ENCODE results near the gene TMC2. TPM values are rescaled to one million over a fixed set of nuclear protein-coding genes. Genes with fewer than 3 reads are reported as not detected.

Gene TMC2
- polyA plus RNA-seq, 1 of the 3 experiments (the other 2 are of a cell fraction): not detected

- Histone ChIP-seq H3K4me2 (no peak overlapping the region), H3K27me3 (ENCODE audit: insufficient read depth) (no peaks in the 10 kb centered on the region), H3K79me2 (ENCODE audit: insufficient read depth) (peaks cover 44% of the 10 kb centered on the region), H3K4me1 (ENCODE audit: control insufficient read depth in 1 of 2, insufficient read depth in 2 of 2, low read depth in 1 of 2, low read length in 1 of 2) (peaks cover 6 to 16% of the 10 kb centered on the region in 2 experiments; a peak in 2 of 4 replicates), H2AFZ (ENCODE audit: low read depth) (no peak overlapping the region), H3K9ac (no peak overlapping the region), H3K27ac (ENCODE audit: low read depth in 2 of 2, low read length in 1 of 2) (no peak overlapping the region), H3F3A (replicated peaks; ENCODE audit: insufficient read depth) (peaks cover 44% of the 10 kb centered on the region), H3K36me3 (replicated peaks in 1 of 2; ENCODE audit: control insufficient read depth in 1 of 2, insufficient read depth in 2 of 2, low read length in 1 of 2) (peaks cover 55 to 78% of the 10 kb centered on the region in 2 experiments), H3K9me2 (no peaks in the 10 kb centered on the region), H3K9me3 (no peaks in the 10 kb centered on the region), H4K20me1 (ENCODE audit: insufficient read depth) (peaks cover 37% of the 10 kb centered on the region), H3K4me3 (ENCODE audit: low read depth in 2 of 2, low read length in 1 of 2) (no peak overlapping the region)
- WGBS (ENCODE audit: low lambda C conversion rate): 89% methylated on average over 13 of the region's 13 CpGs
- DNase-seq: no peak
- ChIA-PET POLR2A (no interaction called here), CTCF (no interaction called here)
- no peak for TF ChIP-seq RCOR1 (IDR thresholded peaks at IDR 0.05; ENCODE audit: low read length)
- peak; percentile 18; the same call in 1 of the 2 replicates for TF ChIP-seq SIN3A (IDR thresholded peaks at IDR 0.05; ENCODE audit: borderline replicate concordance, low read depth, low read length)
- no peak for TF ChIP-seq GABPA (IDR thresholded peaks at IDR 0.05; ENCODE audit: low read depth)
- peak; percentile 56; the same call in 1 of the 2 replicates for TF ChIP-seq POLR2AphosphoS5 (IDR thresholded peaks at IDR 0.05; ENCODE audit: low read depth, low read length)
- 0 out of 2 replicates have a peak, but pooled peaks have one; percentile 13 for TF ChIP-seq PBX3 (IDR thresholded peaks at IDR 0.05)
- TF ChIP-seq, protein P1, sequence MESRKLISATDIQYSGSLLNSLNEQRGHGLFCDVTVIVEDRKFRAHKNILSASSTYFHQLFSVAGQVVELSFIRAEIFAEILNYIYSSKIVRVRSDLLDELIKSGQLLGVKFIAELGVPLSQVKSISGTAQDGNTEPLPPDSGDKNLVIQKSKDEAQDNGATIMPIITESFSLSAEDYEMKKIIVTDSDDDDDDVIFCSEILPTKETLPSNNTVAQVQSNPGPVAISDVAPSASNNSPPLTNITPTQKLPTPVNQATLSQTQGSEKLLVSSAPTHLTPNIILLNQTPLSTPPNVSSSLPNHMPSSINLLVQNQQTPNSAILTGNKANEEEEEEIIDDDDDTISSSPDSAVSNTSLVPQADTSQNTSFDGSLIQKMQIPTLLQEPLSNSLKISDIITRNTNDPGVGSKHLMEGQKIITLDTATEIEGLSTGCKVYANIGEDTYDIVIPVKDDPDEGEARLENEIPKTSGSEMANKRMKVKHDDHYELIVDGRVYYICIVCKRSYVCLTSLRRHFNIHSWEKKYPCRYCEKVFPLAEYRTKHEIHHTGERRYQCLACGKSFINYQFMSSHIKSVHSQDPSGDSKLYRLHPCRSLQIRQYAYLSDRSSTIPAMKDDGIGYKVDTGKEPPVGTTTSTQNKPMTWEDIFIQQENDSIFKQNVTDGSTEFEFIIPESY (IDR thresholded peaks at IDR 0.05; ENCODE audit: borderline replicate concordance, low read depth): no peak
- 0 out of 2 replicates have a peak, but pooled peaks have one; percentile 4 for TF ChIP-seq JUND (IDR thresholded peaks at IDR 0.05)
- no peak for TF ChIP-seq NFIC (IDR thresholded peaks at IDR 0.05; ENCODE audit: borderline replicate concordance)
- TF ChIP-seq FOXJ3 (CRISPR knock-in tag; IDR thresholded peaks at IDR 0.05): no peak
These were observed 122.3 kb downstream of the TMC2 start for GRCh38 chr20:2658414-2659354.

GRCh38 chr20:2659547-2659946 lies 123.2 kb downstream of the TMC2 start:
- Histone ChIP-seq H3K9ac (no peak overlapping the region), H3K4me1 (ENCODE audit: control insufficient read depth in 1 of 2, insufficient read depth in 2 of 2, low read depth in 1 of 2, low read length in 1 of 2) (peaks cover 0 to 10% of the 10 kb centered on the region in 2 experiments; a peak in 2 of 4 replicates), H3K9me2 (no peaks in the 10 kb centered on the region), H3K27ac (ENCODE audit: low read depth in 2 of 2, low read length in 1 of 2) (no peak overlapping the region), H3K9me3 (no peaks in the 10 kb centered on the region), H3K4me3 (ENCODE audit: low read depth in 2 of 2, low read length in 1 of 2) (no peak overlapping the region), H3K4me2 (no peak overlapping the region), H4K20me1 (ENCODE audit: insufficient read depth) (peaks cover 29% of the 10 kb centered on the region), H3K79me2 (ENCODE audit: insufficient read depth) (peaks cover 38% of the 10 kb centered on the region), H3F3A (replicated peaks; ENCODE audit: insufficient read depth) (peaks cover 45% of the 10 kb centered on the region), H3K36me3 (replicated peaks in 1 of 2; ENCODE audit: control insufficient read depth in 1 of 2, insufficient read depth in 2 of 2, low read length in 1 of 2) (peaks cover 48 to 72% of the 10 kb centered on the region in 2 experiments), H2AFZ (ENCODE audit: low read depth) (no peak overlapping the region), H3K27me3 (ENCODE audit: insufficient read depth) (no peaks in the 10 kb centered on the region)
- 96% methylated on average over 10 of the region's 10 CpGs for WGBS (ENCODE audit: low lambda C conversion rate)
- DNase-seq: no peak
- ChIA-PET CTCF (interaction anchor here (1.0 kb wide), 1 partner anchor 28 kb away, joined by 3 read pairs; no protein-coding TSS in a partner anchor), POLR2A (no interaction called here)
- TF ChIP-seq EZH2phosphoT487 (IDR thresholded peaks at IDR 0.05; ENCODE audit: borderline replicate concordance, low read depth): no peak
- TF ChIP-seq SMC3 (IDR thresholded peaks at IDR 0.05; ENCODE audit: low read depth, low read length): no peak
- TF ChIP-seq MEF2A (IDR thresholded peaks at IDR 0.05; ENCODE audit: borderline replicate concordance, low read depth): no peak
- TF ChIP-seq MXI1 (IDR thresholded peaks at IDR 0.05; ENCODE audit: low read depth, low read length): no peak
- TF ChIP-seq FOSL2 (IDR thresholded peaks at IDR 0.05; ENCODE audit: borderline replicate concordance, low read depth): no peak
- TF ChIP-seq RAD21 (IDR thresholded peaks at IDR 0.05; ENCODE audit: low read length): no peak
- no peak for TF ChIP-seq ELF1 (IDR thresholded peaks at IDR 0.05)
- TF ChIP-seq TEAD4 (IDR thresholded peaks at IDR 0.05; ENCODE audit: borderline replicate concordance, insufficient read depth): no peak
- no peak for TF ChIP-seq POLR2AphosphoS5 (IDR thresholded peaks at IDR 0.05; ENCODE audit: low read depth, low read length)
